Measurements from ENCODE around the gene TDRD10.

TDRD10 gene

GRCh38 chr1:154589780-154590179, 87.8 kb downstream of the TDRD10 start:
- DNase-seq (no peak), ATAC-seq (ENCODE audit: insufficient read depth, low read depth) (no peak)
- peaks cover 35% of the 10 kb centered on the region for H4K20me1 ChIP-seq (ENCODE audit: insufficient read depth, low read length)
- no peak overlapping the region for H3K4me2 ChIP-seq (ENCODE audit: insufficient read depth, low read length)
- no peak overlapping the region for H3K9ac ChIP-seq (ENCODE audit: low read depth, low read length)
- H3K4me3 ChIP-seq (ENCODE audit: low read depth in 1 of 2, low read length in 2 of 2) = no peak overlapping the region
- no peaks in the 10 kb centered on the region for H3K27me3 ChIP-seq (ENCODE audit: insufficient read depth, low read length, poor library complexity)
- no peak overlapping the region for H2AFZ ChIP-seq (ENCODE audit: low read depth, low read length)
- no peaks in the 10 kb centered on the region for H3K79me2 ChIP-seq (ENCODE audit: insufficient read depth, low read length)
- TF ChIP-seq, protein P1, sequence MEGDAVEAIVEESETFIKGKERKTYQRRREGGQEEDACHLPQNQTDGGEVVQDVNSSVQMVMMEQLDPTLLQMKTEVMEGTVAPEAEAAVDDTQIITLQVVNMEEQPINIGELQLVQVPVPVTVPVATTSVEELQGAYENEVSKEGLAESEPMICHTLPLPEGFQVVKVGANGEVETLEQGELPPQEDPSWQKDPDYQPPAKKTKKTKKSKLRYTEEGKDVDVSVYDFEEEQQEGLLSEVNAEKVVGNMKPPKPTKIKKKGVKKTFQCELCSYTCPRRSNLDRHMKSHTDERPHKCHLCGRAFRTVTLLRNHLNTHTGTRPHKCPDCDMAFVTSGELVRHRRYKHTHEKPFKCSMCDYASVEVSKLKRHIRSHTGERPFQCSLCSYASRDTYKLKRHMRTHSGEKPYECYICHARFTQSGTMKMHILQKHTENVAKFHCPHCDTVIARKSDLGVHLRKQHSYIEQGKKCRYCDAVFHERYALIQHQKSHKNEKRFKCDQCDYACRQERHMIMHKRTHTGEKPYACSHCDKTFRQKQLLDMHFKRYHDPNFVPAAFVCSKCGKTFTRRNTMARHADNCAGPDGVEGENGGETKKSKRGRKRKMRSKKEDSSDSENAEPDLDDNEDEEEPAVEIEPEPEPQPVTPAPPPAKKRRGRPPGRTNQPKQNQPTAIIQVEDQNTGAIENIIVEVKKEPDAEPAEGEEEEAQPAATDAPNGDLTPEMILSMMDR (IDR thresholded peaks at IDR 0.05; ENCODE audit: borderline replicate concordance, extremely low read depth, low read length, poor library complexity, severe bottlenecking) = no peak
- no peak for TF ChIP-seq EZH2 (IDR thresholded peaks at IDR 0.05; ENCODE audit: borderline replicate concordance, low read depth, low read length, severe bottlenecking)
- H3K27ac ChIP-seq (ENCODE audit: low read length) = no peak overlapping the region
- H3K4me1 ChIP-seq (ENCODE audit: insufficient read depth, low read length) = no peaks in the 10 kb centered on the region
- H3K9me3 ChIP-seq (ENCODE audit: insufficient read depth, low read length, severe bottlenecking) = no peaks in the 10 kb centered on the region
- H3K36me3 ChIP-seq (ENCODE audit: insufficient read depth, low read length) = peaks cover 98% of the 10 kb centered on the region

- H2AFZ ChIP-seq (ENCODE audit: low read depth, low read length) = no peak overlapping the region
- H3K4me1 ChIP-seq (ENCODE audit: insufficient read depth, low read length) = no peaks in the 10 kb centered on the region
- no peak overlapping the region for H3K4me2 ChIP-seq (ENCODE audit: insufficient read depth, low read length)
- no peak overlapping the region for H3K9ac ChIP-seq (ENCODE audit: low read depth, low read length)
- no peak for TF ChIP-seq EZH2 (IDR thresholded peaks at IDR 0.05; ENCODE audit: borderline replicate concordance, low read depth, low read length, severe bottlenecking)
- TF ChIP-seq, protein P1 (IDR thresholded peaks at IDR 0.05; ENCODE audit: borderline replicate concordance, extremely low read depth, low read length, poor library complexity, severe bottlenecking) = no peak
- H3K9me3 ChIP-seq (ENCODE audit: insufficient read depth, low read length, severe bottlenecking) = no peaks in the 10 kb centered on the region
- H3K4me3 ChIP-seq (ENCODE audit: low read depth in 1 of 2, low read length in 2 of 2) = no peak overlapping the region
- no peaks in the 10 kb centered on the region for H3K79me2 ChIP-seq (ENCODE audit: insufficient read depth, low read length)
- no peak for ATAC-seq (ENCODE audit: insufficient read depth, low read depth)
- H3K36me3 ChIP-seq (ENCODE audit: insufficient read depth, low read length) = peaks cover 96% of the 10 kb centered on the region
- no peak for DNase-seq
- H3K27me3 ChIP-seq (ENCODE audit: insufficient read depth, low read length, poor library complexity) = no peaks in the 10 kb centered on the region
- H4K20me1 ChIP-seq (ENCODE audit: insufficient read depth, low read length) = peaks cover 27% of the 10 kb centered on the region
- H3K27ac ChIP-seq (ENCODE audit: low read length) = no peak overlapping the region
These were observed 88.7 kb downstream of the TDRD10 start for GRCh38 chr1:154590756-154591155.

- Histone ChIP-seq H3K9ac (ENCODE audit: low read depth, low read length) (no peak overlapping the region), H3K4me2 (ENCODE audit: insufficient read depth, low read length) (no peak overlapping the region), H3K27me3 (ENCODE audit: insufficient read depth, low read length, poor library complexity) (no peaks in the 10 kb centered on the region), H4K20me1 (ENCODE audit: insufficient read depth, low read length) (peaks cover 27% of the 10 kb centered on the region; the same call in 1 of the 2 replicates), H3K36me3 (ENCODE audit: insufficient read depth, low read length) (peaks cover 96% of the 10 kb centered on the region), H3K79me2 (ENCODE audit: insufficient read depth, low read length) (no peaks in the 10 kb centered on the region), H3K27ac (ENCODE audit: low read length) (no peak overlapping the region), H2AFZ (ENCODE audit: low read depth, low read length) (no peak overlapping the region), H3K4me1 (ENCODE audit: insufficient read depth, low read length) (no peaks in the 10 kb centered on the region), H3K9me3 (ENCODE audit: insufficient read depth, low read length, severe bottlenecking) (no peaks in the 10 kb centered on the region), H3K4me3 (ENCODE audit: low read depth in 1 of 2, low read length in 2 of 2) (no peak overlapping the region)
- TF ChIP-seq, protein P1 (IDR thresholded peaks at IDR 0.05; ENCODE audit: borderline replicate concordance, extremely low read depth, low read length, poor library complexity, severe bottlenecking) = no peak
- TF ChIP-seq EZH2 (IDR thresholded peaks at IDR 0.05; ENCODE audit: borderline replicate concordance, low read depth, low read length, severe bottlenecking) = no peak
- ATAC-seq (ENCODE audit: insufficient read depth, low read depth) (no peak), DNase-seq (no peak)
These were observed 89.2 kb downstream of the TDRD10 start for GRCh38 chr1:154591206-154591605.

DNA sequence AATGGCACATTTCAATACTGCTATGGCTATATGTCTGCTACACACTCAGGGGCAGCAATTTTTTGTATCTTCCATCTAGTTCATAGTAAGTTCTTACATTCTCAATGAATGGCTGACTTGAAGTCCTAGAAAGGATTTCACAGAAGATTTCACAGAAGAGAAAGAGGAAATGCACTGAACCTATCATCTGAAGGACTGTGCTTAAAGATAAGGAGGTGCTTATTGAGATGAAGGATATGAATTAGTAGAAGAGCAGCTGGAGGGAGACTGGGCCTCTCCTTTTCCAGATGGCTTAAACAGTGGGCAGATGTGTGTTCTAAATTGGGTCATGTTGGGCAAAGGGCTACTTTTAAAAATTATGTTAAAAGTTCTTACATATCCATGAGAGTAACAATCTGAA, 91.4 kb downstream of the TDRD10 start:
- Histone ChIP-seq H3K9ac (ENCODE audit: low read depth, low read length) (no peak overlapping the region), H3K27ac (ENCODE audit: low read length) (no peak overlapping the region), H3K9me3 (ENCODE audit: insufficient read depth, low read length, severe bottlenecking) (no peaks in the 10 kb centered on the region), H3K79me2 (ENCODE audit: insufficient read depth, low read length) (peaks cover 2% of the 10 kb centered on the region), H3K27me3 (ENCODE audit: insufficient read depth, low read length, poor library complexity) (no peaks in the 10 kb centered on the region), H2AFZ (ENCODE audit: low read depth, low read length) (no peak overlapping the region), H3K4me3 (ENCODE audit: low read depth in 1 of 2, low read length in 2 of 2) (no peak overlapping the region), H4K20me1 (ENCODE audit: insufficient read depth, low read length) (peaks cover 34% of the 10 kb centered on the region), H3K4me1 (ENCODE audit: insufficient read depth, low read length) (no peaks in the 10 kb centered on the region), H3K36me3 (ENCODE audit: insufficient read depth, low read length) (peaks cover 96% of the 10 kb centered on the region), H3K4me2 (ENCODE audit: insufficient read depth, low read length) (no peak overlapping the region)
- DNase-seq = no peak
- ATAC-seq (ENCODE audit: insufficient read depth, low read depth) = no peak
- TF ChIP-seq, protein P1 (IDR thresholded peaks at IDR 0.05; ENCODE audit: borderline replicate concordance, extremely low read depth, low read length, poor library complexity, severe bottlenecking) = no peak
- no peak for TF ChIP-seq EZH2 (IDR thresholded peaks at IDR 0.05; ENCODE audit: borderline replicate concordance, low read depth, low read length, severe bottlenecking)
